GM12864 (cell line): ENCODE measurements around the gene ADARB1.

Experiments
- DNase-seq: peaks from one replicate; pipeline ENCODE4 v3.0.0-alpha.2; 2011; ENCODE audit warnings: low read depth
- H3K4me3 ChIP-seq: 2 replicates; pipeline ENCODE4 v1.5.1; 2011; ENCODE audit warnings: mild to moderate bottlenecking, low read depth, low read length, control low read depth
- CTCF ChIP-seq: IDR thresholded peaks from 2 replicates; pipeline ENCODE4 v1.5.1; 2011; ENCODE audit warnings: low read depth, mild to moderate bottlenecking, moderate library complexity, low read length, control low read depth, inconsistent platforms; ENCODE audit errors: missing control alignments

Gene ADARB1

GRCh38 chr21:45161038-45161945 is 86.9 kb downstream of the ADARB1 start:
- no peak overlapping the region for H3K4me3 ChIP-seq
- no peak for DNase-seq
- TF ChIP-seq CTCF = no peak

GRCh38 chr21:45162115-45162514 is 87.7 kb downstream of the ADARB1 start:
- no peak for TF ChIP-seq CTCF
- DNase-seq = no peak
- H3K4me3 ChIP-seq = no peak overlapping the region

- DNase-seq = no peak
- TF ChIP-seq CTCF = no peak
- no peak overlapping the region for H3K4me3 ChIP-seq
Measured at GRCh38 chr21:45162809-45163208, 88.4 kb downstream of the ADARB1 start.

- no peak for DNase-seq
- H3K4me3 ChIP-seq = no peak overlapping the region
- TF ChIP-seq CTCF = no peak
Measured at GRCh38 chr21:45163413-45164123, 89.2 kb downstream of the ADARB1 start.

- no peak for DNase-seq
- no peak overlapping the region for H3K4me3 ChIP-seq
- TF ChIP-seq CTCF = no peak
Measured at GRCh38 chr21:45164124-45164511, 89.7 kb downstream of the ADARB1 start.

- DNase-seq = no peak
- H3K4me3 ChIP-seq = no peak overlapping the region
- TF ChIP-seq CTCF = no peak
Measured at GRCh38 chr21:45164838-45165237, 90.5 kb downstream of the ADARB1 start.
